Measurements from ENCODE around the gene CLASP1. TPM values are rescaled to one million over a fixed set of nuclear protein-coding genes. Genes with fewer than 3 reads are reported as not detected.
"Not testable (repeated sequence)": the region's sequence is repeated elsewhere in the genome, so short reads cannot be mapped to it uniquely, and the experiment has no call there.

Gene CLASP1
- total RNA-seq, 1 donor from 2014 or later = 54.1 TPM

GRCh38 chr2:121336528-121337294 is 312.6 kb downstream of the CLASP1 start:
- H3K4me3 ChIP-seq (ENCODE audit: low read depth, low read length) = no peak overlapping the region
- TF ChIP-seq CTCF (IDR thresholded peaks at IDR 0.05; ENCODE audit: insufficient read depth, low read length, poor library complexity, severe bottlenecking) = no peak
- H3K27me3 ChIP-seq (ENCODE audit: control insufficient read depth, insufficient read depth, low read length) = no peaks in the 10 kb centered on the region
- no peak for DNase-seq (ENCODE audit: low read depth)
- peaks cover 2% of the 10 kb centered on the region for H3K36me3 ChIP-seq (ENCODE audit: control insufficient read depth, insufficient read depth, low read length)

DNA sequence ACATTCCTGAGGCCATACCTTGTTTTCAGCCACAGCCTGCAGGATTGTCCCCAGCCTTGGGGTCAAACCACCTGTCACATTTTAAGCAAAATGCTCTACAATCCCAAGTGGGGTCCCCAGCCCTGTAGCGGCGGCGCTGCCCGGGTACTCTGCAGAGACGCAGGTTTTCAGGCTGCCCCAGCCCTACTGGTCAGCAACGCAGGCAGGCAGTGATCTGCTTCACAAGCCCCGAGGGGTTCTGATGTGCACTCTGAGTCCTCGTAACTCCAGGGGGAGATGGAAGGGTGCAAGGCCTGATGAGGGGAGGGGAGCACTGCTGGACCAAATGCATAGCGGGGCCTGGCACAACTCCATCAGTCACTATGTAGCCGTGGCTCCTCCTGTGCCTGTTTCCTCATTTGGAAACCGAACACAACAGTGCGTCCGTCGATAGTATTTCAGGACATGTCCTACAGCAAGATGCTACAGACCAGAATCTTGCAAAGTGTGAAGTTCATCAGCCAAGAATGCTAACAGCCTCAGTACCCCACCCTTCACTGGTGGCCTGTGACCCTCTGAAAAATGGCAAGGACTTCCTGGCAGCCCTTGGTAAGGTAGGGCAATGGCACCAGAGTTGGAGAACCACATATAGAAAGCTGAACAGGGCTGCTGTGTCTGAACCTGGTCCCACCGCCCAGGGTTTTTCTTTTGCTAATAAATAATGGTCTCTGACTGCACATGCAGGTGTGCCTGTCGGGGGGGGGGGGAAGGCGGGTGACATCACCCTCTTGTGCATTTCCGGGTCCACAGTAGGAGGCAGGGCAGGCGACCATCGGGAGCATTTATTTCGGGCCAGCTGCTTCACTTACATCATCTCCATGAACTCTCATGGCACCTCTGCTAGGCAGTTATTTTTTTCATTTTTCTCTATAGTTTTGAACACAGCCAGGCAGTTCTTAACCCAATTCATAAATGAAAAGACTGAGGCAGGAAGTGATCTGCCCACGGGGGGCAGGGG is 313.7 kb downstream of the CLASP1 start:
- Histone ChIP-seq H3K4me3 (ENCODE audit: low read depth, low read length) (no peak overlapping the region), H3K36me3 (ENCODE audit: control insufficient read depth, insufficient read depth, low read length) (no peaks in the 10 kb centered on the region), H3K27me3 (ENCODE audit: control insufficient read depth, insufficient read depth, low read length) (no peaks in the 10 kb centered on the region)
- DNase-seq (ENCODE audit: low read depth) = no peak
- no peak for TF ChIP-seq CTCF (IDR thresholded peaks at IDR 0.05; ENCODE audit: insufficient read depth, low read length, poor library complexity, severe bottlenecking)

GRCh38 chr2:121334581-121335293 is 314.5 kb downstream of the CLASP1 start:
- no peak overlapping the region for H3K4me3 ChIP-seq (ENCODE audit: low read depth, low read length)
- TF ChIP-seq CTCF (IDR thresholded peaks at IDR 0.05; ENCODE audit: insufficient read depth, low read length, poor library complexity, severe bottlenecking) = no peak
- no peak for DNase-seq (ENCODE audit: low read depth)
- H3K27me3 ChIP-seq (ENCODE audit: control insufficient read depth, insufficient read depth, low read length) = no peaks in the 10 kb centered on the region
- H3K36me3 ChIP-seq (ENCODE audit: control insufficient read depth, insufficient read depth, low read length) = no peaks in the 10 kb centered on the region

DNA sequence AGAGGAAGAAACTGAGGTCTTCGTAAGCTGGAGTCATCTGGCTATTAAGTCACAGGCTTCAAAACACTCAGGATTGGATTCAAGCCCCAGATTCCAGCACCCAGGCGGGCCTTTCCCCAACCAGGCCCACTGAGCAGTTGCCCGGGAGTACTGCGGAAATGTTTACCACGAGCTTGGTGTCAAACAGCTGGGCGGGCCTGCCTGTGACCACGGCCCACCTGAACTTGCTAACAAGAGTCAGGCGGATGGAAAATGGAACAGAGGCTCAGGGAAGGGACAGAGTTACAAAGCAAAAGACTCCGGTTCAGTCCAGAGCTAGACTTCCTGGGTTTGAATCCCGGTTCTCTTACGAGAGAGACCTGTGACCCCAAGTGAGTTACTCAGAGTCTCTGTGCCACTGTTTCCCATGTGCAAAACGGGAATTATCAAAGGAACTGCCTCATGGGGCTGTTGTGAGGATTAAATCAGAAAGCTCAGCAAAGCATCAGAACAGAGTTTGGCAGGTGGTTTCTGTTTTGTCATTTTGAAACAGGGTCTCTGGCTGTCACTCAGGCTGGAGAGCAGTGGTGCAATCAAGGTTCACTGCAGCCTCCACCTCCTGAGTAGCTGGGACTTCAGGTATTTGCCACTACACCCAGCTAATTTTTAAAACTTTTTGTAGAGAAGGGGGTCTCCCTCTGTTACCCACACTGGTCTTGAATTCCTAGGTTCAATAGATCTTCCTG is 315.3 kb downstream of the CLASP1 start:
- no peak for TF ChIP-seq CTCF (IDR thresholded peaks at IDR 0.05; ENCODE audit: insufficient read depth, low read length, poor library complexity, severe bottlenecking)

GRCh38 chr2:121333231-121333630 is 316.0 kb downstream of the CLASP1 start:
- TF ChIP-seq CTCF (IDR thresholded peaks at IDR 0.05; ENCODE audit: insufficient read depth, low read length, poor library complexity, severe bottlenecking) = no peak
- no peak for DNase-seq (ENCODE audit: low read depth)
- H3K4me3 ChIP-seq (ENCODE audit: low read depth, low read length) = no peak overlapping the region
- peaks cover 4% of the 10 kb centered on the region for H3K27me3 ChIP-seq (ENCODE audit: control insufficient read depth, insufficient read depth, low read length)
- no peaks in the 10 kb centered on the region for H3K36me3 ChIP-seq (ENCODE audit: control insufficient read depth, insufficient read depth, low read length)

More for the DNA sequence above, 315.3 kb downstream of the CLASP1 start:
- Histone ChIP-seq H3K27me3 (ENCODE audit: control insufficient read depth, insufficient read depth, low read length) (peaks cover 2% of the 10 kb centered on the region), H3K4me3 (ENCODE audit: low read depth, low read length) (no peak overlapping the region), H3K36me3 (ENCODE audit: control insufficient read depth, insufficient read depth, low read length) (no peaks in the 10 kb centered on the region)
- no peak for DNase-seq (ENCODE audit: low read depth)

DNA sequence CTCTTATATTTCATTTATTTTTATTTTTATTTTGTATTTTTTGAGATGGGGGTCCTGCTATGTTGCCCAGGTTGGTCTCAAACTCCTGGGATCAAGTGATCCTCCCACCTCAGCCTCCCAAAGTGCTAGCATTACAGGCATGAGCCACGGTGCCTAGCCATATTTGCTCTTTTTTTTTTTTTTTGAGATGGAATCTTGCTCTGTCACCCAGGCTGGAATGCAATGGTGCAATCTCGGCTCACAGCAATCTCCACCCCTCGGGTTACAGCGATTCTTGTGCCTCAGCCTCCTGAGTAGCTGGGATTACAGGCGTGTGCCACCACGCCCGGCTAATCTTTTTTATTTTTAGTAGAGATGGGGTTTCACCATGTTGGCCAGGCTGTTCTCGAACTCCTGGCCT is 317.9 kb downstream of the CLASP1 start:
- H3K36me3 ChIP-seq (ENCODE audit: control insufficient read depth, insufficient read depth, low read length); H3K4me3 ChIP-seq (ENCODE audit: low read depth, low read length); H3K27me3 ChIP-seq (ENCODE audit: control insufficient read depth, insufficient read depth, low read length); DNase-seq (ENCODE audit: low read depth): not testable (repeated sequence)
